ENCODE measurements around the gene CRIM1. TPM values are rescaled to one million over a fixed set of nuclear protein-coding genes. Genes with fewer than 3 reads are reported as not detected.

CRIM1 gene
- total RNA-seq, 1 experiment from 2014 or later: 24.1 TPM

DNA sequence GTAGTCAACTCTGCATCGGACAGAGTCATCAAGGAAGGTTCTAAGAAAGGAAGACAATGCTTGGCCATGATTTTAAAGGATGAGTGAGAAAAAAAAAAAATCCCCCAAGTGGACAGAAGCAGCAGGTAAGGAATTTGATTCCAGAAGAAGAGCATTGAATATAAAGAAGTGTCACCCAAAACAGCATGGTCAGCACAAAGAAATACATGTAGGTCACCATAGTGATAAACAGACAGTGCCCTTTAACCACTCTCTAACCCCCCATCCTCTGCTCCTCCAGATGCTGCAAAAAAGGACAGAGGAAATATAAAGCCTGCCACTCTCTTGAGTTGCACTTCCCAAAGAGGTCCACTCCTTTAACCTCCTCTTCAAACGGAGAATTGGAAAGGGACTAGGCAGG is 219.0 kb downstream of the CRIM1 start (continued):
- TF ChIP-seq ZNF317 (CRISPR knock-in tag; IDR thresholded peaks at IDR 0.05; ENCODE audit: borderline replicate concordance, low read depth) (no peak), ELF4 (CRISPR knock-in tag; IDR thresholded peaks at IDR 0.05; ENCODE audit: low read depth) (no peak), NR1H2 (CRISPR knock-in tag; IDR thresholded peaks at IDR 0.05) (no peak), ZNF263 (CRISPR knock-in tag; IDR thresholded peaks at IDR 0.05; ENCODE audit: low read depth) (no peak)
- TF ChIP-seq, protein P1, sequence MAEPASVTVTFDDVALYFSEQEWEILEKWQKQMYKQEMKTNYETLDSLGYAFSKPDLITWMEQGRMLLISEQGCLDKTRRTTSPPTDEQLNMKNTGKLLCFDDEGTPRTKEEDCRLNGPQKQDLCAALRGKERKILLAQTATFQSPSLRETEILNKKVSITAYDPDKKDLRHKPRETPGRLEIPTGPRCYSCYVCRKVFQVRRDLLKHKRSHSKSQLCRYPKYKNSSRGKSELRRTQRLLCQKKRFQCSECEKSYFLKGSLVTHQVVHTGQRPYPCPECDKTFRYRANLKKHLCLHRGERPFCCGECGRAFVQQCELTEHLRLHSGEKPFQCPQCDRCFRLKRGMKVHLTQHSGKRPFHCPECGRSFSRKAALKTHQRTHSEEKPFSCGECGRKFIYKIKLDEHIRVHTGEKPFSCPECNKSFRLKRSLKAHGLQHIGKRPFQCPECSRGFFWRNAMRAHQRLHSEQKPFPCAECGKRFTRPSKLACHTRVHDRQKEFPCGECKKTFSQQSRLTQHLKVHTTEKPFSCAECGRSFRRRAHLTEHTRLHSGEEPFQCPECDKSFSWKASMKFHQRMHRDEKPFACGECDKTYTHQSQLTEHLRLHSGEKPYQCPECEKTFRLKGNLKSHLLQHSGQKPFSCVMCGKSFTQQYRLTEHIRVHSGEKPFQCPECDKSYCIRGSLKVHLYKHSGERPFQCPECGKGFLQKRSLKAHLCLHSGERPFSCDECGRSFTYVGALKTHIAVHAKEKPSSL (CRISPR knock-in tag; conservative IDR thresholded peaks at IDR 0.05): no peak

DNA sequence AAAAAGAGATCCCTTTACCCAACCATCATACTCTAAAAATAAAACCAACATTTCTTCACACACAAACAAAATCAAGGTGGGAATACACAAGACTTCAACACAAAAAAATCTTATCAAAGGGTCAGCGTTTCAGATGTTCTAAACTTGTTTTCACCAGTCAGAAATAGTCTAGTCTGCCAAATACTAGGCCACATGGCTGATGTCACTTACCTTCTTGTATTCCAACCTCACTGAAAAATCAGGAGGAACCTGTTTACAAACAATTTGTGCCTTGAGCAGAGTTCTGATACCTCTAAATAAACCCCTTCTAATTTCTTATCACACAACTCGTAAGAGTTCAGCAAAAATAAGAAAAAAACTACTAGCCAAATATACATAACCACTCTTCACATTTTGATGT is 222.3 kb downstream of the CRIM1 start:
- DNase-seq (ENCODE audit: low spot score) (no peak), ATAC-seq (no peak)
- ChIA-PET POLR2A (no interaction called here), CTCF (no interaction called here)
- H3K27me3 Mint-ChIP-seq (ENCODE audit: low read depth): no peaks in the 10 kb centered on the region
- H3K9me3 Mint-ChIP-seq: no peaks in the 10 kb centered on the region
- H3K36me3 Mint-ChIP-seq: peaks cover 55% of the 10 kb centered on the region
- no peak overlapping the region for H3K27ac Mint-ChIP-seq
- H3K4me3 Mint-ChIP-seq: no peak overlapping the region
- H3K4me1 Mint-ChIP-seq: peaks cover 6% of the 10 kb centered on the region
- TF ChIP-seq NFATC4 (CRISPR knock-in tag; IDR thresholded peaks at IDR 0.05): no peak
- TF ChIP-seq, protein P2, sequence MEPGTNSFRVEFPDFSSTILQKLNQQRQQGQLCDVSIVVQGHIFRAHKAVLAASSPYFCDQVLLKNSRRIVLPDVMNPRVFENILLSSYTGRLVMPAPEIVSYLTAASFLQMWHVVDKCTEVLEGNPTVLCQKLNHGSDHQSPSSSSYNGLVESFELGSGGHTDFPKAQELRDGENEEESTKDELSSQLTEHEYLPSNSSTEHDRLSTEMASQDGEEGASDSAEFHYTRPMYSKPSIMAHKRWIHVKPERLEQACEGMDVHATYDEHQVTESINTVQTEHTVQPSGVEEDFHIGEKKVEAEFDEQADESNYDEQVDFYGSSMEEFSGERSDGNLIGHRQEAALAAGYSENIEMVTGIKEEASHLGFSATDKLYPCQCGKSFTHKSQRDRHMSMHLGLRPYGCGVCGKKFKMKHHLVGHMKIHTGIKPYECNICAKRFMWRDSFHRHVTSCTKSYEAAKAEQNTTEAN (CRISPR knock-in tag; IDR thresholded peaks at IDR 0.05): no peak
- no peak for TF ChIP-seq ZBTB21 (CRISPR knock-in tag; IDR thresholded peaks at IDR 0.05; ENCODE audit: borderline replicate concordance)
- TF ChIP-seq, protein P3, sequence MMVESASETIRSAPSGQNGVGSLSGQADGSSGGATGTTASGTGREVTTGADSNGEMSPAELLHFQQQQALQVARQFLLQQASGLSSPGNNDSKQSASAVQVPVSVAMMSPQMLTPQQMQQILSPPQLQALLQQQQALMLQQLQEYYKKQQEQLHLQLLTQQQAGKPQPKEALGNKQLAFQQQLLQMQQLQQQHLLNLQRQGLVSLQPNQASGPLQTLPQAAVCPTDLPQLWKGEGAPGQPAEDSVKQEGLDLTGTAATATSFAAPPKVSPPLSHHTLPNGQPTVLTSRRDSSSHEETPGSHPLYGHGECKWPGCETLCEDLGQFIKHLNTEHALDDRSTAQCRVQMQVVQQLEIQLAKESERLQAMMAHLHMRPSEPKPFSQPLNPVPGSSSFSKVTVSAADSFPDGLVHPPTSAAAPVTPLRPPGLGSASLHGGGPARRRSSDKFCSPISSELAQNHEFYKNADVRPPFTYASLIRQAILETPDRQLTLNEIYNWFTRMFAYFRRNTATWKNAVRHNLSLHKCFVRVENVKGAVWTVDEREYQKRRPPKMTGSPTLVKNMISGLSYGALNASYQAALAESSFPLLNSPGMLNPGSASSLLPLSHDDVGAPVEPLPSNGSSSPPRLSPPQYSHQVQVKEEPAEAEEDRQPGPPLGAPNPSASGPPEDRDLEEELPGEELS (CRISPR knock-in tag; IDR thresholded peaks at IDR 0.05): no peak
- no peak for TF ChIP-seq GABPB1 (CRISPR knock-in tag; IDR thresholded peaks at IDR 0.05)
- no peak for TF ChIP-seq ZNF263 (CRISPR knock-in tag; IDR thresholded peaks at IDR 0.05; ENCODE audit: low read depth)
- TF ChIP-seq ZNF423 (CRISPR knock-in tag; IDR thresholded peaks at IDR 0.05): no peak
- TF ChIP-seq, protein P4, sequence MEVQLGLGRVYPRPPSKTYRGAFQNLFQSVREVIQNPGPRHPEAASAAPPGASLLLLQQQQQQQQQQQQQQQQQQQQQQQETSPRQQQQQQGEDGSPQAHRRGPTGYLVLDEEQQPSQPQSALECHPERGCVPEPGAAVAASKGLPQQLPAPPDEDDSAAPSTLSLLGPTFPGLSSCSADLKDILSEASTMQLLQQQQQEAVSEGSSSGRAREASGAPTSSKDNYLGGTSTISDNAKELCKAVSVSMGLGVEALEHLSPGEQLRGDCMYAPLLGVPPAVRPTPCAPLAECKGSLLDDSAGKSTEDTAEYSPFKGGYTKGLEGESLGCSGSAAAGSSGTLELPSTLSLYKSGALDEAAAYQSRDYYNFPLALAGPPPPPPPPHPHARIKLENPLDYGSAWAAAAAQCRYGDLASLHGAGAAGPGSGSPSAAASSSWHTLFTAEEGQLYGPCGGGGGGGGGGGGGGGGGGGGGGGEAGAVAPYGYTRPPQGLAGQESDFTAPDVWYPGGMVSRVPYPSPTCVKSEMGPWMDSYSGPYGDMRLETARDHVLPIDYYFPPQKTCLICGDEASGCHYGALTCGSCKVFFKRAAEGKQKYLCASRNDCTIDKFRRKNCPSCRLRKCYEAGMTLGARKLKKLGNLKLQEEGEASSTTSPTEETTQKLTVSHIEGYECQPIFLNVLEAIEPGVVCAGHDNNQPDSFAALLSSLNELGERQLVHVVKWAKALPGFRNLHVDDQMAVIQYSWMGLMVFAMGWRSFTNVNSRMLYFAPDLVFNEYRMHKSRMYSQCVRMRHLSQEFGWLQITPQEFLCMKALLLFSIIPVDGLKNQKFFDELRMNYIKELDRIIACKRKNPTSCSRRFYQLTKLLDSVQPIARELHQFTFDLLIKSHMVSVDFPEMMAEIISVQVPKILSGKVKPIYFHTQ (CRISPR knock-in tag; IDR thresholded peaks at IDR 0.05): no peak
- TF ChIP-seq KAT7 (CRISPR knock-in tag; IDR thresholded peaks at IDR 0.05; ENCODE audit: borderline replicate concordance): no peak
- no peak for TF ChIP-seq CBFB (CRISPR knock-in tag; IDR thresholded peaks at IDR 0.05; ENCODE audit: low read depth)
- TF ChIP-seq, protein P5, sequence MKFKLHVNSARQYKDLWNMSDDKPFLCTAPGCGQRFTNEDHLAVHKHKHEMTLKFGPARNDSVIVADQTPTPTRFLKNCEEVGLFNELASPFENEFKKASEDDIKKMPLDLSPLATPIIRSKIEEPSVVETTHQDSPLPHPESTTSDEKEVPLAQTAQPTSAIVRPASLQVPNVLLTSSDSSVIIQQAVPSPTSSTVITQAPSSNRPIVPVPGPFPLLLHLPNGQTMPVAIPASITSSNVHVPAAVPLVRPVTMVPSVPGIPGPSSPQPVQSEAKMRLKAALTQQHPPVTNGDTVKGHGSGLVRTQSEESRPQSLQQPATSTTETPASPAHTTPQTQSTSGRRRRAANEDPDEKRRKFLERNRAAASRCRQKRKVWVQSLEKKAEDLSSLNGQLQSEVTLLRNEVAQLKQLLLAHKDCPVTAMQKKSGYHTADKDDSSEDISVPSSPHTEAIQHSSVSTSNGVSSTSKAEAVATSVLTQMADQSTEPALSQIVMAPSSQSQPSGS (CRISPR knock-in tag; IDR thresholded peaks at IDR 0.05; ENCODE audit: borderline replicate concordance, low read depth): no peak
- TF ChIP-seq GRHL2 (CRISPR knock-in tag; IDR thresholded peaks at IDR 0.05; ENCODE audit: insufficient replicate concordance, severe bottlenecking): no peak
- TF ChIP-seq, protein P6, sequence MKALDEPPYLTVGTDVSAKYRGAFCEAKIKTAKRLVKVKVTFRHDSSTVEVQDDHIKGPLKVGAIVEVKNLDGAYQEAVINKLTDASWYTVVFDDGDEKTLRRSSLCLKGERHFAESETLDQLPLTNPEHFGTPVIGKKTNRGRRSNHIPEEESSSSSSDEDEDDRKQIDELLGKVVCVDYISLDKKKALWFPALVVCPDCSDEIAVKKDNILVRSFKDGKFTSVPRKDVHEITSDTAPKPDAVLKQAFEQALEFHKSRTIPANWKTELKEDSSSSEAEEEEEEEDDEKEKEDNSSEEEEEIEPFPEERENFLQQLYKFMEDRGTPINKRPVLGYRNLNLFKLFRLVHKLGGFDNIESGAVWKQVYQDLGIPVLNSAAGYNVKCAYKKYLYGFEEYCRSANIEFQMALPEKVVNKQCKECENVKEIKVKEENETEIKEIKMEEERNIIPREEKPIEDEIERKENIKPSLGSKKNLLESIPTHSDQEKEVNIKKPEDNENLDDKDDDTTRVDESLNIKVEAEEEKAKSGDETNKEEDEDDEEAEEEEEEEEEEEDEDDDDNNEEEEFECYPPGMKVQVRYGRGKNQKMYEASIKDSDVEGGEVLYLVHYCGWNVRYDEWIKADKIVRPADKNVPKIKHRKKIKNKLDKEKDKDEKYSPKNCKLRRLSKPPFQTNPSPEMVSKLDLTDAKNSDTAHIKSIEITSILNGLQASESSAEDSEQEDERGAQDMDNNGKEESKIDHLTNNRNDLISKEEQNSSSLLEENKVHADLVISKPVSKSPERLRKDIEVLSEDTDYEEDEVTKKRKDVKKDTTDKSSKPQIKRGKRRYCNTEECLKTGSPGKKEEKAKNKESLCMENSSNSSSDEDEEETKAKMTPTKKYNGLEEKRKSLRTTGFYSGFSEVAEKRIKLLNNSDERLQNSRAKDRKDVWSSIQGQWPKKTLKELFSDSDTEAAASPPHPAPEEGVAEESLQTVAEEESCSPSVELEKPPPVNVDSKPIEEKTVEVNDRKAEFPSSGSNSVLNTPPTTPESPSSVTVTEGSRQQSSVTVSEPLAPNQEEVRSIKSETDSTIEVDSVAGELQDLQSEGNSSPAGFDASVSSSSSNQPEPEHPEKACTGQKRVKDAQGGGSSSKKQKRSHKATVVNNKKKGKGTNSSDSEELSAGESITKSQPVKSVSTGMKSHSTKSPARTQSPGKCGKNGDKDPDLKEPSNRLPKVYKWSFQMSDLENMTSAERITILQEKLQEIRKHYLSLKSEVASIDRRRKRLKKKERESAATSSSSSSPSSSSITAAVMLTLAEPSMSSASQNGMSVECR (CRISPR knock-in tag; IDR thresholded peaks at IDR 0.05; ENCODE audit: borderline replicate concordance): no peak
- TF ChIP-seq, protein P7, sequence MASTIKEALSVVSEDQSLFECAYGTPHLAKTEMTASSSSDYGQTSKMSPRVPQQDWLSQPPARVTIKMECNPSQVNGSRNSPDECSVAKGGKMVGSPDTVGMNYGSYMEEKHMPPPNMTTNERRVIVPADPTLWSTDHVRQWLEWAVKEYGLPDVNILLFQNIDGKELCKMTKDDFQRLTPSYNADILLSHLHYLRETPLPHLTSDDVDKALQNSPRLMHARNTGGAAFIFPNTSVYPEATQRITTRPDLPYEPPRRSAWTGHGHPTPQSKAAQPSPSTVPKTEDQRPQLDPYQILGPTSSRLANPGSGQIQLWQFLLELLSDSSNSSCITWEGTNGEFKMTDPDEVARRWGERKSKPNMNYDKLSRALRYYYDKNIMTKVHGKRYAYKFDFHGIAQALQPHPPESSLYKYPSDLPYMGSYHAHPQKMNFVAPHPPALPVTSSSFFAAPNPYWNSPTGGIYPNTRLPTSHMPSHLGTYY (CRISPR knock-in tag; IDR thresholded peaks at IDR 0.05): no peak
- no peak for TF ChIP-seq HMGA2 (CRISPR knock-in tag; IDR thresholded peaks at IDR 0.05)
- TF ChIP-seq MXD4 (CRISPR knock-in tag; IDR thresholded peaks at IDR 0.05; ENCODE audit: borderline replicate concordance): no peak
- TF ChIP-seq NR3C1 (CRISPR knock-in tag; conservative IDR thresholded peaks at IDR 0.05; ENCODE audit: low read depth): no peak
